Fibroblast of skin of left quadriceps (primary cell): ENCODE data around the gene ALK.

Source experiments
- DNase-seq, 2 experiments: peaks; one replicate each; pipeline ENCODE4 v3.0.0-alpha.2; 2013; ENCODE audit warnings: low read depth in 2 of 2

ALK gene

GRCh38 chr2:29655391-29656086, 265.8 kb downstream of the ALK start:
- no peak for DNase-seq

GRCh38 chr2:29650631-29651097, 270.7 kb downstream of the ALK start:
- DNase-seq: no peak

- no peak for DNase-seq
Measured at GRCh38 chr2:29644949-29645348, 276.4 kb downstream of the ALK start.

GRCh38 chr2:29643196-29643595, 278.2 kb downstream of the ALK start:
- no peak for DNase-seq

GRCh38 chr2:29640360-29640759, 281.0 kb downstream of the ALK start:
- no peak for DNase-seq

- no peak for DNase-seq
Measured at GRCh38 chr2:29638641-29639040, 282.7 kb downstream of the ALK start.

GRCh38 chr2:29634916-29635315, 286.5 kb downstream of the ALK start:
- DNase-seq: no peak

- peak in 1 of 2 experiments; percentile 34 for DNase-seq
Measured at GRCh38 chr2:29632018-29632417, 289.4 kb downstream of the ALK start.

- no peak for DNase-seq
Measured at GRCh38 chr2:29629495-29629894, 291.9 kb downstream of the ALK start.

- DNase-seq: no peak
Measured at GRCh38 chr2:29628862-29629261, 292.5 kb downstream of the ALK start.

GRCh38 chr2:29628108-29628745, 293.2 kb downstream of the ALK start:
- DNase-seq: peak; percentile 65 to 69

- peak; percentile 94 to 95 for DNase-seq
Measured at GRCh38 chr2:29627279-29627711, 294.1 kb downstream of the ALK start.

GRCh38 chr2:29620890-29621289, 300.5 kb downstream of the ALK start:
- no peak for DNase-seq

- no peak for DNase-seq
Measured at GRCh38 chr2:29619689-29620088, 301.7 kb downstream of the ALK start.

GRCh38 chr2:29618024-29618423, 303.4 kb downstream of the ALK start:
- no peak for DNase-seq

GRCh38 chr2:29617351-29617750, 304.0 kb downstream of the ALK start:
- no peak for DNase-seq

- no peak for DNase-seq
Measured at GRCh38 chr2:29616569-29616968, 304.8 kb downstream of the ALK start.

GRCh38 chr2:29615841-29616240, 305.5 kb downstream of the ALK start:
- DNase-seq: no peak

GRCh38 chr2:29615183-29615582, 306.2 kb downstream of the ALK start:
- DNase-seq: no peak

GRCh38 chr2:29614295-29614830, 307.0 kb downstream of the ALK start:
- no peak for DNase-seq

- no peak for DNase-seq
Measured at GRCh38 chr2:29613792-29614266, 307.6 kb downstream of the ALK start.

GRCh38 chr2:29613067-29613466, 308.3 kb downstream of the ALK start:
- DNase-seq: no peak

GRCh38 chr2:29612568-29612967, 308.8 kb downstream of the ALK start:
- DNase-seq: no peak
